HG02970 (cell line): ENCODE data around the gene MED15.
"Not testable (repeated sequence)": the region's sequence is repeated elsewhere in the genome, so short reads cannot be mapped to it uniquely, and the experiment has no call there.

ENCODE experiments used
- ATAC-seq: cut with Tn5 transposase; IDR thresholded peaks from one replicate; pipeline ENCODE4 v1.9.1; 2021; ENCODE audit warnings: mild to moderate bottlenecking, moderate library complexity, moderate number of reproducible peaks; ENCODE audit not compliant: unreplicated experiment, low FRiP score

Gene MED15, protein sequence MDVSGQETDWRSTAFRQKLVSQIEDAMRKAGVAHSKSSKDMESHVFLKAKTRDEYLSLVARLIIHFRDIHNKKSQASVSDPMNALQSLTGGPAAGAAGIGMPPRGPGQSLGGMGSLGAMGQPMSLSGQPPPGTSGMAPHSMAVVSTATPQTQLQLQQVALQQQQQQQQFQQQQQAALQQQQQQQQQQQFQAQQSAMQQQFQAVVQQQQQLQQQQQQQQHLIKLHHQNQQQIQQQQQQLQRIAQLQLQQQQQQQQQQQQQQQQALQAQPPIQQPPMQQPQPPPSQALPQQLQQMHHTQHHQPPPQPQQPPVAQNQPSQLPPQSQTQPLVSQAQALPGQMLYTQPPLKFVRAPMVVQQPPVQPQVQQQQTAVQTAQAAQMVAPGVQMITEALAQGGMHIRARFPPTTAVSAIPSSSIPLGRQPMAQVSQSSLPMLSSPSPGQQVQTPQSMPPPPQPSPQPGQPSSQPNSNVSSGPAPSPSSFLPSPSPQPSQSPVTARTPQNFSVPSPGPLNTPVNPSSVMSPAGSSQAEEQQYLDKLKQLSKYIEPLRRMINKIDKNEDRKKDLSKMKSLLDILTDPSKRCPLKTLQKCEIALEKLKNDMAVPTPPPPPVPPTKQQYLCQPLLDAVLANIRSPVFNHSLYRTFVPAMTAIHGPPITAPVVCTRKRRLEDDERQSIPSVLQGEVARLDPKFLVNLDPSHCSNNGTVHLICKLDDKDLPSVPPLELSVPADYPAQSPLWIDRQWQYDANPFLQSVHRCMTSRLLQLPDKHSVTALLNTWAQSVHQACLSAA

DNA sequence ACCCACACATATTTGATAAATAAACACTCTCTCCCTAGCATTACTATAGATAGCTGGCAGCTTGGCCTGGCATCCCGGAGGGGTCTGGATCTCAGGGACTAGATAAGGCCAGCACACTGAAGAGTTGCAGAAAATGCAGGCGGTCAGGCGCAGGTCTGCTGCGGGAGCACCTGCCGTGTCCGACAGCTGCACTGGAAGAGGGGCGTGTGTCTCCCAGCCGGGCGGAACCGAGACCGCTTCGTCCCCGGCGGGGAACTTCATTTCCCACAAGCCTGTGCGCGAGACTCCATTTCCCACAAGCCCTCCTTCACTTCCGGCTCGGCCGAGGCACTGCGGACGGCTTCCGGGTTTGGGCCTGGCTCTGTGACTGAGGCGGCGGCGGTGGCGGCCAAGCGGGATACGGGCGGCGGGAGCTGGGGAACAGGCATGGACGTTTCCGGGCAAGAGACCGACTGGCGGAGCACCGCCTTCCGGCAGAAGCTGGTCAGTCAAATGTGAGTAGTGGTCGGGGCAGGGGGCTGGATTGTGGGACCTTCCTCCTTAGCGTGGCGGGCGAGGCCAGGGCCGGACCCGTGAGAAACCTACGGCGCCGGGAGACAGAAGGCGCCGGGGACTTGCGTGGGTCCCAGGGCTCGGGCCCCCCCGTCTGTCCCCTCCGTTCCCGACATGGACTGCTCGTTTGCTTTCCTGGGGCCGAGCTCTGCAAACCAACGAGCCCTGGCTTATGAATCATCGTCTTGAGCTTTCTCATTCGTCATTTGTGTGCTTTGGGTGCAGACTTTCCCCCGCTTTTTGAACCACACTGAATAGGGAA lies at the start of gene MED15:
TSS of gene MED15 (plus strand) at position 358 of the 814 bp plus-strand sequence. CDS start at position 427, 69 bp downstream.
- ATAC-seq, result peak; percentile 82

DNA sequence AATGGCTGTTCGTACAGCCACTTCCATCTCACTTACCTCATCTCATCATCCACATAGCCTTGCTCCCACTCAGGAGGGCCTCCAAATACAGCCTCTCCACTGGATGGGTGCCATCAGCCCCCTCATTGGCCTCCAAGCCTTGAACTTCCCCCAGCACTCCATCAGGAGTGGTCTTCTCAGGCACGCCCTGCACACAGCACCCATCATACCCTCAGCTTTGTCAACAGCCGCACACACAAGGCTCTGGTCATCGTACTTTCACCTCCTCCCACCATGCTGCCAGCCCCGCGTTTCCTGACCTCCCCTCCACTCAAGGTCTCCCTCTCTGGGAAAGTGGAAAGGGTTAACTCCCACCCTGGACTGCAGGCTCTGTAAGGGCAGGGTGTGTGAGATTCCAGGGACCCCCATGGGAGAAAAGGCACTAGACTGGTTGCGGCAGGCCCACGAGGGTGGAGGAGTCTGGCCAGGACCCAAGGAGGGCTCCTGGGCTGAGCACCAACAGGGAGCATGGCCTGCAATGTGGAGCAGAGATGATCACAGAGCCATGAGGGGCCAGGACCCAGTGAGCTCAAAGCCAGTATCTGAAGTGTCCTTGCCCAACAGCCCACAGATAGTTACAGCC lies 48.8 kb upstream of the MED15 start:
- no peak for ATAC-seq

DNA sequence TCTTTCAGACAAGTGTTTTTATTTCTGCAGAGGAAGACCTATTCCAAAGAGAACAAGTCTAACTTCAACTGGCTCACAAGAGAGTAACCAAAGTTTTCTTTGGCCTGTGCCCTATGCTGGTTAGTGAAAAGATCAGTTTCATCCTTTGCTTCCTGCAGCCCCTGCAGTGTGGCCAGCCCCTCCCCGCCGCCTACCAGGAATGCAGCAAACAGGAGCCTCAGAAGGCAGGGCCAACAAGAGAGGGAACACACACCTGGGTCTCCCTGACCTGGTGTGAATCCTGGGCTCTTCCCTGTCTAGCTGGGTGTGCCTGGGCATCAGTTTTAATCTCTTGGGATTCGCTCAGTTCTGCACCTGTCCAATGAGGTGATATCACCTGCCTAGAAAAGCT lies 48.3 kb upstream of the MED15 start:
- ATAC-seq, result no peak

DNA sequence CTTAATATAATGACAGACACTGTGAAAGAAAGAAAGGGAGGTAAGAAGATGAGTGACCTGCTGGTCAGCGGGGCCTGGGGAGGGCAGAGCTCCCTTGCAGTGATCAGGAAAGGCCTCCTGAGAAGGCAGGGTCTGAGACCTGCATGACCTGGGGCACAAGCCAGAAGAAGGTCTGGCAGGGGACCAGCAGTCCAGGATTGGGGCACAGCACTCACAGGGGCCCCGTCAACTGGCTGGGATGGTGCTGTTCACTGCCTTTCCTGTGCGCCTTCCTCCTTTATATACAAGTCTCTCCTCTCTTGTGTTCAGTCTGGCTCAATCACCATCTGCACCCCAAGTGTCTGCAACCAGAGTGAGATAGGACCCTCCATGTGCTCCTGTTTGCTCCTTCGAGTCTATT lies 47.5 kb upstream of the MED15 start:
- ATAC-seq, result no peak

DNA sequence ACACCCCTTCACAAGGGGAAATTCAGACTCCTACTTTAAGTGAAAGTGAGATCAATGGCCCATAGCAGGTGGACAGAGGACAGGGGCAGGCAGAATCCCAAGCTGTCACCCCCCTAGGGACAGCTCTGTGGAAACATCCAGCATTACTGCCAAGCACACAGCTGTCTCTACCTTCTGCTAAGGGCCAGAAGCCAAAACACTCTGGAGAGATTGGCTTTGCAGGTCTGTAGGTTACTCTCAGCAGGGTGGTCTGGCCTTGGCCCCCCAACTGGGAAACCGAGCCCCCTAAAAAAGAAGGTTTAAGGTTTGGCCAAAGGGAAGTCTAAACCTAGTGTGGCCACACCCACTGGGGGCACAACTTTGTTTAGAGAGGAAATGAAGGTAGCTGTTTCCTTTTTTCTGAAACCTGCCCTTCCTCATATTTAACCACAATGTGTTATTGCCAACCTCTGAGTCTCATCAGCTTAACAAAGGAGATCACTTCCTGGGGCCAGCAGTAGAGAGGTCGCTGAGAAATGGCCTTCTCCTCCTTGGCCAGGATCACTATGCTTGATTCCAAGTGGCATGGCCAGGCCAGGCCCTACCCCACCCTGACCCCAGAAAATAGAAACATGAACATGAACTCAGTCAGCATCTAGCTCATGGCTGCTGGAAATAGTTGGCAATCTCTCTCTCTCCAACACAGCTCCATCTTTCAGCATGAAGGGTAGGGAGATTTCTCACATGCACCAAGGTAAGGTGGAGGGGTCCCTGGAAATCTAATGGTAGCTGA lies 43.9 kb upstream of the MED15 start:
- ATAC-seq, result no peak

DNA sequence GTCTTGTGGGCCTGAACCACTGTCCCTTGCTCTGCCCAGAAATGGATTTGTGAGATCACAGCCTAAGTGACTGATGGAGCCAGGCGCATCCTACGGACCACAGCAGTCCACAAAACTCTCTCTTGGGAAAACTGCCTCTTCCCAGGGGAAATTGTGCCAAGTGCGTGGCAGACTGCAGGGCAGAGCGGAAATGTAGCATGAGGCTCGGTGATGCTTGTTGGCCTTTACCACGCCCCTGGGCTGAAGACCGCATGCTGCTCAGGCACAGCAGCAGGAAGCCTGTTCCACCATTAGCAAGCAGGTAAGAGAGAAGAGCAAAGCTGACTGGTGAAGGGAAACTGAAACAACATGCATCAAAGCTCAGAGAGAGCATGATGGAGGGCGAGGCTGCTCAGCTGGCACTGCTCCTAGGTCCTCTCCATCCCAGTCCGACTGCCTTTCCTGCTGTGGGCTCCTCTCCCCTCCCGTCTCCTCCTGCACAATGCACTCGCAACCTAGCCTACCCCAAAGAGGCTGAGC lies 43.3 kb upstream of the MED15 start:
- no peak for ATAC-seq

DNA sequence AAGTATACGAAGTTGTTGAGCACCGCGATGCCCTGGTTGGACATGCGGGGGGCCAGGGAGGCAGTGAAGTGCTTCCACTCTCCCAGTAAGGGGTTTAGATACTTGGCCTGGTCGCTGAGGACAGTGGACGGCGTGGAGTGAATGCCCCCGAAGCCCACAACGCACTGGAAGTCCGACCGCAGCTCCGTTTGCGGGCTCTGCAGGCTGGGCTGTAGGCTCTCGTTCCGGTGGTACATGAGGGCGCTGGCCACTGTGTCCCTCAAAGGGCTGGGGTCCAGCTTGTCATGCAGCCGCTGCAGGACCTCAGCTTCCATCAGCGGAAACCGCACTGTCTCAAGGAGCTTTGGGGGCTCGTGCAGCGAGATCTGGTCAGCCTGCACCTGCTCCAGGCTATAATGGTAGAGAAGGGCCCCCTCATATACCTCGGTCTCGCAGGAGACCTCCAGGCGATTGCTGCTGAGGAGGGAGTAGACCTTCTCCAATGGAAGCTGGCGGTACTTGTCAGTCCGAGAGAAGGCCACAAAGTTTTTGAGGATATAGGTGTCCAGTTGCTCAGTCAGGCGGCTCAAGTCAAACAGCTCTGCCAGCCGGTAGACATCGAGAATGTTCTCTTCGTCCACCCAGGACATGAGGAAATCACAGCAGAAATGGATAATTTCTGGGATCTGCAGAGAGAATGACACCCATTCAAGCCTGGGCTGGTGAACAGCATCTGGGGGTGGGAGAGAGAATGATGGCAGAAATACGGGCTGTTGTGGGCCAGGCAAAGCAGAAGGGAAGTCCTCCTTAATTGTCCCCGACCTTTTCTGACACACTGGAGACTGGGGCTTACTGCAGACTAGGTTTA lies 42.3 kb upstream of the MED15 start:
- ATAC-seq, result no peak

DNA sequence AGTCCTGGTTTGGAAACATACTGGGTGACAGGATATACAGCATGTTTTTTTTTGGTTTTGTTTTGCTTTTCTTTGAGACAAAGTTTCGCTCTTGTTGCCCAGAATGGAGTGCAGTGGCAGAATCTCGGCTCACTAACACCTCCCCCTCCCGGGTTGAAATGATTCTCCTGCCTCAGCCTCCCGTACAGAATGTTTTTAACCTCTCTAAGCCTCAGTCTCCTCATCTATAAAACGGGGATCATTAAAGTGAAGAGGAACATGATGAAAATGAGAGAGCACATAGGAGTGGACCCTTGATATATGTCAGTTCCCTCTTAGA lies 41.7 kb upstream of the MED15 start:
- ATAC-seq, result no peak

DNA sequence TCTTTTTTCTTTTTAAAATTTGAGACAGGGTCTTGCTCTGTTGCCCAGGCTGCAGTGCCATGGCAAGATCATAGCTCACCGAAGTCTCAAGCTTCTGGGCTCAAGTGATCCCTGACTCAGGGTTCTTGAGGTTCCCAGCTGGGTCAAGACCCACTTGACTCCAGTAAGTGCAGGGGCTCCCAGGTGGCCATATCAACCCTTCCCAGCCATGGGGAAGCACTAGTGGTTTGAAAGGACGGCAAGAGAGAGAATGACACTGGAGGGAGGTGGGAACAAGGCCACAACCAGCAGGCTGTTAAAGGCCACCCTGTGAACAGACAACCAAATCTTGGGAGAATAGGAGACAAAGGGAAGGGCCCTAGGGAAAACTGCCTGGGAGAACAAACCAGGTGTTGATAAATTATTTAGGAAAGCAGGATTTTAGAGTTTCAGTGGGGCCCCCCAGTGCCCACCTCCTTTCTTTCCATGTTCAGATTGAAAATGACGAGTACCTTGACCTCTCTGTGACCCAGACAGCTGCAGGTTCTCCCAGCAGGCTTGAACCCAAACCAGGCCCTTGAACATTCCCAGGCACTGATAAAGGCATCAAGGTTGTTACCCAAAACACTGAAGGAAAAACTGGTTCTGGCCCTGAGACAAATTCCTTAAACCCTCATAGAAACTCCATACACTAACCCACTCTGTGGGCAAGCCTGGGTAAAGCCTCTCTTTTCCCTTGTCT lies 40.6 kb upstream of the MED15 start:
- no peak for ATAC-seq

DNA sequence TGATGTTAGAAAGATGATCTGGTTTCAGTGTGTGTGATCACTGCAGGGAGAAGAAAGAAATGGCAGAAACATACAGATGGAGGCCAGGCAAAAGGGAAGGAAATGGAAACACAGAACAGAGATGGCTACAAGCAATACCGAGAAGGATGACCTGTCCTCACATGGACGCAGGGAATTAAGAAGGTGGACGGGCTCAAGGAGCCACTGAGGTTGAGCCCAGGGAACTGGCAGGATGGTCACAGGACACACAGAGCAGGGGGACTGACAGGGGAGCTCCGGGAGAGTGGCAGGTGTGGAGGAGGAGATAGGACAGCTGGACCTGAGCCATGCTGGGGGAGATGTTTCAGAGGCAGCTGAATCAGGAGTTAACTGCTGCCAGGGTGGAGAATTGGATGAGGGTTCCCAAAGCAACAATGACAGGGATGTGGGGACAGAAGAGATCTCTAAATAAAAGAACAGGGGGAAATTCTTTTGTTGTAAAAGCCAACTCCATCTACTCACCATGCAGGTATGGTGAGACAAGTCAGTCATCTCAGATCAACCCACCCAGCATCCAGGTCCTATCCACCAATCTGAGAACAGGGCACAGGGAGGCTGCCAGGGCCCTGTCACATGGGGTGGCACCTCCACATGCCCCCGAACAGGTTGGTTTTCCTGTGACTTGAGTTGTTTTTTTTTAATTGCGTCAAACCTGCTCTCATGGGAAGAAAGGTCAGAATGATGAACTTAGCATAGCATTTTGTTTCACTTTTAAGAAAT lies 38.1 kb upstream of the MED15 start:
- ATAC-seq, result no peak

DNA sequence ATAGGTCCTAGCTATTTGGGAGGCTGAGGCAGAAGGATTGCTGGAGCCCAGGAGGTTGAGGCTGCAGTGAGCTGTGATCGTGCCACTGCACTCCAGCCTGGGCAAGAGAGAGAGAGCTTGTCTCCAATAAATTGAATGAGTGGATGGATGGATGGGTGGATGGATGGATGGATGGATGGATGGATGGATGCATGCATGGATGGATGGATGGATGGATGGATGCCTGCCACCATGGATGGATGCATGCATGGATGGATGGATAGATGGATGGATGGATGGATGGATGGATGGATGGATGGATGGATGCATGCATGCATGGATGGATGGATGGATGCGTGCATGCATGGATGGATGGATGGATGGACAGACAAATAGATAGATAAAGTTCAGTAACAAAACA lies 36.9 kb upstream of the MED15 start:
- not testable (repeated sequence) for ATAC-seq

DNA sequence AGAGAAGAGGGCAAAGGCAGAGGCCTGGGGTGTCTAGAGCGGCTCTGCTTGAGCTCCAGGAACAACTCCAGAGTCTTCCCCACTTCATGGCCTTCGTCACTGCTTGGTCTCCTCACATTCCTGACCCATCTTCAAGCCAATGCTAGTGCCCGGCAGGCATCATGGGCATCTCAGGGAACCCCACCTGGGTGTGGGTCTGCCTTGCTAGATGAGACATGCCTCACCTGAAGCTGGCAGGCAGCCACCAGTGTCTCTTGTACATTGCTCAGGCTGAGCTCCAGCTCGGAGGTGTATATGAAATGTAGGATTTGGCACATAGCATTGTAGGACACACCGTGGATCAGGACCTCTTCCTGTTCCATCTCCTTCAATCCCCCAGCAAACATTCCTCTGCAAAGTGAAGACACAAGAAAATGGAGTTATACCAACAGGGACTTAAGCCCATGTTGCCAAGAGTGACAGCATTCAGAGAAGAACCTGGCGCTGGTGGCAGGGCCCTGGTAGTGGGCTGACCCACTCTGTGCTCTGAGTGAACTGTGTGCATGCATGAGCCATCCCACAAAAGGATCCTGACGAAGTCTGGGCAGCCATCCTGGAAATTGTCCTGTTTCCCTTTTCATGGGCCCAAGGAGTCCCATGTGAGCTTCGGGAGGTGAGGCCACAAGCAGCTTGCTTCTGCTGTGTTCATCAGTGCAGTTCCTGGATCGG lies 36.1 kb upstream of the MED15 start:
- no peak for ATAC-seq

DNA sequence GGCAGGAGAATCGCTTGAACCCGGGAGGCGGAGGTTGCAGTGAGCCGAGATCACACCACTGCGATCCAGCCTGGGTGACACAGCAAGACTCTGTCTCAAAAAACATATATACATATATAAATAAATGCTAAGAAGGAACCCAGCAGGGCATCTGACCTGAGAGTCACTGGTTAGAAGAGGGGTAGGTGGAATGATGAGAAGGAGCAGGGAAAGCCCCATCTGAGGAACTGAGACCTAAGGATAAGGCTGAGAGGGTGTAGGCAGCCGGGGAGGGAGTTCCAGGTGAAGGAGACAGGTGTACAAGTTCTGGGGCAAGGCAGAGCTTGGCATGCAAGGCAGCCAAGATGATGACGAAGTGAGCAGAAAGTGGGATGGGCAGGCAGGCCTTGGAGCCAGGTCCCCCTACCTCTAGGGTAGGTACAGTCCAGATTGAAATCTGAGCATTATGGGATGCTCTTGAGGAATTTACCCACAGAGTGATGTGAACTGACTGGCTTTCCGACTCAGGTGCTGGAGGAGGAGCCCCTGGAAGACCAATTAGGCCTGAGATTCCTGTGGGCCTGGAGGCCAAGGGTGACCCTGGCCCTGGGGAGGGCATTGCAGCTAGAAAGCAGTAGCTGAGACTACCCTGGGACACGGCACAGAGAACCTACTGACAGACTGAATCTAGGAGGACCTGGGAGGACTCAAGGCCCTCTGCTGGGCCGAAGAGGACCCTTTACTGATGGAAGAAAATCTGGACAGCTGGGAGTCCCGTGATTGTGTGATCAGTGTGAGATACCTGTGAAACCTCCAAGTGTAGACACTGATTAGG lies 34.6 kb upstream of the MED15 start:
- no peak for ATAC-seq

DNA sequence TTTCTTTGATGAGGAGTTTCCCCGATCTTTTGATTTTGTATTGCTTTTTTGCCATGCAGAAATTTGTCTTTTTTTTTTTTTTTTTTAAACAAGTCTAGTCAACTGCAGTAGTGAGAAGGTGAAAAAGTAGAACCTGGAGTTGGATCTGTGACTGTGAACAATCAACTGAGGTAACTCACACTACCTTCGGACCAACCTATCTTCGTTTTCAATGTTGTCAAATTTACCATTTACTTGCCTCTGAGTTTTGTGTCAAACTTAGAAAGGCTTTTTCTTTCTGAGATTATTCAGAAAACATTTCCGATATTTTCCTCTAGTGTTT lies 32.3 kb upstream of the MED15 start:
- no peak for ATAC-seq

DNA sequence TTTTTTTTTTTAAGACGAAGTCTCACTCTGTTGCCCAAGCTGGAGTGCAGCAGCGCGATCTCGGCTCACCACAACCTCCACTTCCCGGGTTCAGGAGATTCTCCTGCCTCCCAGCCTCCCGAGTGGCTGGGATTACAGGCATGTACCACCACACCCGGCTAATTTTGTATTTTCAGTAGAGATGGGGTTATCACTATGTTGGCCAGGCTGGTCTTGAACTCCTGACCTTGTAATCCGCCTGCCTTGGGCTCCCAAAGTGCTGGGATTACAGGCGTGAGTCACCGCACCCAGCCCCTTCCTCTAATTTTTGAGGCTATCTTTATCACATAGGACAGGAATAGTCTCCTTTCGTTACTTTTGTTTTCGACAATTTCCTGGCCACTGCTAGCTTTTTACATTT lies 31.8 kb upstream of the MED15 start:
- not testable (repeated sequence) for ATAC-seq

DNA sequence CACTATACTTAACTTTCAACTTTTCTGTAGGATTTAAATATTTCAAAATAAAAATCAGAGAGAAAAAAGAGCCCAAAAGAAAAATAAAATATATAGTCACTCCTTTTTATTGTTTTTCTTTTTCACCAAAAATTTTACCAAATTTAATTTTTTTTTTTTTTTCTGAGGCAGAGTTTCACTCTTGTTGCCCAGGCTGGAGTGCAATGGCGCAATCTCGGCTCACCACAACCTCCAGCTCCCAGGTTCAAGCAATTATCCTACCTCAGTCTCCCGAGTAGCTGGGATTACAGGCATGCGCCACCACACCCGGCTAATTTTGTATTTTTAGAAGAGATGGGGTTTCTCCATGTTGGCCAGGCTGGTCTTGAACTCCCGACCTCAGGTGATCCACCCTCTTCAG lies 29.4 kb upstream of the MED15 start:
- not testable (repeated sequence) for ATAC-seq
